ENCODE results near the gene TGOLN2. TPM values are rescaled to one million over a fixed set of nuclear protein-coding genes. Genes with fewer than 3 reads are reported as not detected.

The TGOLN2 gene
- total and polyA plus RNA-seq, 2 of the 13 experiments (the other 11 are each of a cell fraction or from before 2014, with no cell fraction given) = 99.6 to 155 TPM

GRCh38 chr2:85324639-85325465 is 2.9 kb downstream of the TGOLN2 start (continued):
- TF ChIP-seq MXD4 (CRISPR knock-in tag; IDR thresholded peaks at IDR 0.05) (peak; percentile 65), ZNF33B (CRISPR knock-in tag; IDR thresholded peaks at IDR 0.05) (no peak), SNAI1 (CRISPR knock-in tag; IDR thresholded peaks at IDR 0.05; ENCODE audit: borderline replicate concordance) (peak; percentile 77; the same call in 1 of the 2 replicates), BORCS8-MEF2B (CRISPR knock-in tag; IDR thresholded peaks at IDR 0.05) (peak; percentile 49; the same call in 1 of the 2 replicates), ZBTB7B (CRISPR knock-in tag; IDR thresholded peaks at IDR 0.05) (peak; percentile 59; the same call in 1 of the 2 replicates), CREM (IDR thresholded peaks at IDR 0.05) (peak; percentile 96), CREM (CRISPR knock-in tag; IDR thresholded peaks at IDR 0.05) (no peak), AGO1 (IDR thresholded peaks at IDR 0.05; ENCODE audit: low read depth, low read length, poor library complexity, severe bottlenecking) (no peak), ZNF549 (CRISPR knock-in tag; IDR thresholded peaks at IDR 0.05) (peak; percentile 29; the same call in 1 of the 2 replicates), ZNF33A (CRISPR knock-in tag; IDR thresholded peaks at IDR 0.05; ENCODE audit: borderline replicate concordance) (no peak), ZNF44 (CRISPR knock-in tag; IDR thresholded peaks at IDR 0.05) (peak; percentile 79; the same call in 1 of the 2 replicates), CBFB (CRISPR knock-in tag; IDR thresholded peaks at IDR 0.05) (peak; percentile 64; the same call in 1 of the 2 replicates), ZNF724P (CRISPR knock-in tag; IDR thresholded peaks at IDR 0.05; ENCODE audit: borderline replicate concordance) (peak; percentile 32; the same call in 1 of the 2 replicates), MXD3 (CRISPR knock-in tag; IDR thresholded peaks at IDR 0.05) (no peak), IRF2 (CRISPR knock-in tag; IDR thresholded peaks at IDR 0.05) (no peak), RXRA (CRISPR knock-in tag; IDR thresholded peaks at IDR 0.05) (peak; percentile 83; the same call in 1 of the 2 replicates)
- TF ChIP-seq, protein P1, sequence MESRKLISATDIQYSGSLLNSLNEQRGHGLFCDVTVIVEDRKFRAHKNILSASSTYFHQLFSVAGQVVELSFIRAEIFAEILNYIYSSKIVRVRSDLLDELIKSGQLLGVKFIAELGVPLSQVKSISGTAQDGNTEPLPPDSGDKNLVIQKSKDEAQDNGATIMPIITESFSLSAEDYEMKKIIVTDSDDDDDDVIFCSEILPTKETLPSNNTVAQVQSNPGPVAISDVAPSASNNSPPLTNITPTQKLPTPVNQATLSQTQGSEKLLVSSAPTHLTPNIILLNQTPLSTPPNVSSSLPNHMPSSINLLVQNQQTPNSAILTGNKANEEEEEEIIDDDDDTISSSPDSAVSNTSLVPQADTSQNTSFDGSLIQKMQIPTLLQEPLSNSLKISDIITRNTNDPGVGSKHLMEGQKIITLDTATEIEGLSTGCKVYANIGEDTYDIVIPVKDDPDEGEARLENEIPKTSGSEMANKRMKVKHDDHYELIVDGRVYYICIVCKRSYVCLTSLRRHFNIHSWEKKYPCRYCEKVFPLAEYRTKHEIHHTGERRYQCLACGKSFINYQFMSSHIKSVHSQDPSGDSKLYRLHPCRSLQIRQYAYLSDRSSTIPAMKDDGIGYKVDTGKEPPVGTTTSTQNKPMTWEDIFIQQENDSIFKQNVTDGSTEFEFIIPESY (CRISPR knock-in tag; IDR thresholded peaks at IDR 0.05) = peak; percentile 34; the same call in 1 of the 2 replicates
- TF ChIP-seq, protein P2, sequence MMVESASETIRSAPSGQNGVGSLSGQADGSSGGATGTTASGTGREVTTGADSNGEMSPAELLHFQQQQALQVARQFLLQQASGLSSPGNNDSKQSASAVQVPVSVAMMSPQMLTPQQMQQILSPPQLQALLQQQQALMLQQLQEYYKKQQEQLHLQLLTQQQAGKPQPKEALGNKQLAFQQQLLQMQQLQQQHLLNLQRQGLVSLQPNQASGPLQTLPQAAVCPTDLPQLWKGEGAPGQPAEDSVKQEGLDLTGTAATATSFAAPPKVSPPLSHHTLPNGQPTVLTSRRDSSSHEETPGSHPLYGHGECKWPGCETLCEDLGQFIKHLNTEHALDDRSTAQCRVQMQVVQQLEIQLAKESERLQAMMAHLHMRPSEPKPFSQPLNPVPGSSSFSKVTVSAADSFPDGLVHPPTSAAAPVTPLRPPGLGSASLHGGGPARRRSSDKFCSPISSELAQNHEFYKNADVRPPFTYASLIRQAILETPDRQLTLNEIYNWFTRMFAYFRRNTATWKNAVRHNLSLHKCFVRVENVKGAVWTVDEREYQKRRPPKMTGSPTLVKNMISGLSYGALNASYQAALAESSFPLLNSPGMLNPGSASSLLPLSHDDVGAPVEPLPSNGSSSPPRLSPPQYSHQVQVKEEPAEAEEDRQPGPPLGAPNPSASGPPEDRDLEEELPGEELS (CRISPR knock-in tag; IDR thresholded peaks at IDR 0.05) = peak; percentile 89
- TF ChIP-seq, protein P3, sequence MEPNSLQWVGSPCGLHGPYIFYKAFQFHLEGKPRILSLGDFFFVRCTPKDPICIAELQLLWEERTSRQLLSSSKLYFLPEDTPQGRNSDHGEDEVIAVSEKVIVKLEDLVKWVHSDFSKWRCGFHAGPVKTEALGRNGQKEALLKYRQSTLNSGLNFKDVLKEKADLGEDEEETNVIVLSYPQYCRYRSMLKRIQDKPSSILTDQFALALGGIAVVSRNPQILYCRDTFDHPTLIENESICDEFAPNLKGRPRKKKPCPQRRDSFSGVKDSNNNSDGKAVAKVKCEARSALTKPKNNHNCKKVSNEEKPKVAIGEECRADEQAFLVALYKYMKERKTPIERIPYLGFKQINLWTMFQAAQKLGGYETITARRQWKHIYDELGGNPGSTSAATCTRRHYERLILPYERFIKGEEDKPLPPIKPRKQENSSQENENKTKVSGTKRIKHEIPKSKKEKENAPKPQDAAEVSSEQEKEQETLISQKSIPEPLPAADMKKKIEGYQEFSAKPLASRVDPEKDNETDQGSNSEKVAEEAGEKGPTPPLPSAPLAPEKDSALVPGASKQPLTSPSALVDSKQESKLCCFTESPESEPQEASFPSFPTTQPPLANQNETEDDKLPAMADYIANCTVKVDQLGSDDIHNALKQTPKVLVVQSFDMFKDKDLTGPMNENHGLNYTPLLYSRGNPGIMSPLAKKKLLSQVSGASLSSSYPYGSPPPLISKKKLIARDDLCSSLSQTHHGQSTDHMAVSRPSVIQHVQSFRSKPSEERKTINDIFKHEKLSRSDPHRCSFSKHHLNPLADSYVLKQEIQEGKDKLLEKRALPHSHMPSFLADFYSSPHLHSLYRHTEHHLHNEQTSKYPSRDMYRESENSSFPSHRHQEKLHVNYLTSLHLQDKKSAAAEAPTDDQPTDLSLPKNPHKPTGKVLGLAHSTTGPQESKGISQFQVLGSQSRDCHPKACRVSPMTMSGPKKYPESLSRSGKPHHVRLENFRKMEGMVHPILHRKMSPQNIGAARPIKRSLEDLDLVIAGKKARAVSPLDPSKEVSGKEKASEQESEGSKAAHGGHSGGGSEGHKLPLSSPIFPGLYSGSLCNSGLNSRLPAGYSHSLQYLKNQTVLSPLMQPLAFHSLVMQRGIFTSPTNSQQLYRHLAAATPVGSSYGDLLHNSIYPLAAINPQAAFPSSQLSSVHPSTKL (CRISPR knock-in tag; IDR thresholded peaks at IDR 0.05) = no peak; the same call in none of the 2 replicates

All from HepG2 (cell line).